GM19455 (cell line): ENCODE data around the gene TAF8.
A peak's percentile ranks its signal among the peaks of the same experiment; 100 is the strongest.

ENCODE experiments used
- ATAC-seq: cut with Tn5 transposase; IDR thresholded peaks from one replicate; pipeline ENCODE4 v1.9.1; 2021; ENCODE audit not compliant: unreplicated experiment

TAF8 gene

GRCh38 chr6:42095094-42095493, 44.8 kb downstream of the TAF8 start:
- ATAC-seq, result no peak

DNA sequence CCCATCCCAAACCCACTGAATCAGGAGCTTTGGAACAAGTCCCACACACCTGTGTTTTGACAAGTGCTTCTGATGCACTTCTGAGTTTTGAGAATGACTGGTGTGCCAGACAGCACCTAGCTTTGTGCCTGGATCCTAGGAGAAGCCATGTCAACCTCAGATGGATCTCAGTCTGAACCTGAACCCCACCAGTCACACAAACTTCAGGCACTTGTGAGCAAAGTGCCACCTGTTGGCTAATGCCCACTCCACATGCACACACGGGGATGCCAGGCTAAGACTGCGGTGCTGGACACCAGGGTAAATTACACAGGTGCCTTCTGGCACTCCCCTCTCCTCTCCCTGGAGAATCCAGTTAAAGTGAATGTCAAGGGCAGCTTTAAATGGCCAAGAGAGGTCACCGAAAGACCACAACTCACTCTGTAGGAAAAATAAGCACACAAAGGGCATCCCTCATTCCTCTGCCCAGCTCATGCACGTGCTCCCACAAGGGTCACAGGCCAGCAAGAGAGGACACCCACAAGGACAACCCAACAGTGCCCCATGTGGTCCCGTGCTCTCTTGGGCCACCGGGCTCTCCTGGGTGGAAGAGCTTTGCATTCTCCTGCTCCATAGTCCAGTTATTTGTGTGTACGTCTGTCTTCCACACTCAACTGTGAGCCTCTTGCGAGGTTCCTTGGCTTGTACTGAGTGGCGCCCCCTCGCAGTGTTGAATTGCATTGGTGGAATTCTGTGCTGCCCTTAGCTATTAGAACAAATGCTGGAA, 45.6 kb downstream of the TAF8 start:
- no peak for ATAC-seq

- no peak for ATAC-seq
These were observed 49.2 kb downstream of the TAF8 start for GRCh38 chr6:42099340-42100028.

DNA sequence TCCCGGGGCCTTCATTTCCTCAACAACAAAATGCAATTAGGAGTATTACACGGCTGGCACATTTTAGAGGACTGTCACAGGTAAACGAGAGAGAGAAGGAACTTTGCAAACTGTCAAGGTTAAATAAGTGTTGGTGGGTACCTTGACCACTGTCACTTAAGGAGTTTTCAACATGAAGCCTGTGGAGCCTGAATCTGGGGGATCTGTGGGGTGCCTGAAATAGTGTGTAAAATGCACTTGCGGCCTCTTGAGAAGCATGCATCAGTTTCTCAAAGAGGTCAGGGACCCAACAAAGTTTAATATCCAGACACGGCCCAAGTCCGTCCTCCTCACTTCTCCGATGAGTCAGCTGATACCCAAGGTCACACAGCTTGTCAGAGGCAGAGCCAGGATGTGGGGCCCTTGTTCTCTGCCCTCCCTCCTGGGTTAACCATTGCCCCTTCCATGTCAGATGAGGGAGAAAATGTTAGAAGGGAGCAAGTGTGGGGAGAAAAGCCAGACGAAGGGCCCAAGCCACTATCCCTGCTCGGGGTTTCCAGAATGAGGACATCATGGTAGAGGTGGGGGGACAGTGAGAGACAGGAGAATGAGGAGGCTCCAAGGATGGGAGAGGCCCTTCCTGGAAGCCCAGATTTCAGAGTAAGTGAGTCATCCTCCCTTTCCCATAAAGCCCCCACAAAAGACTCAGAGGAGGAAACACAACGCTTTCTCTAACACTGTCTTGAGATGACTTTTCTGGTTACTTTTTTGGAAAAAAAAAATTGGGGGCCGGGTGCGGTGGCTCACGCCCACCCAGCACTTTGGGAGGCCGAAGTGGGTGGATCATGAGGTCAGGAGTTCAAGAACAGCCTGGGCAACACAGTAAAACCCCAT, 49.9 kb downstream of the TAF8 start:
- ATAC-seq, result no peak

DNA sequence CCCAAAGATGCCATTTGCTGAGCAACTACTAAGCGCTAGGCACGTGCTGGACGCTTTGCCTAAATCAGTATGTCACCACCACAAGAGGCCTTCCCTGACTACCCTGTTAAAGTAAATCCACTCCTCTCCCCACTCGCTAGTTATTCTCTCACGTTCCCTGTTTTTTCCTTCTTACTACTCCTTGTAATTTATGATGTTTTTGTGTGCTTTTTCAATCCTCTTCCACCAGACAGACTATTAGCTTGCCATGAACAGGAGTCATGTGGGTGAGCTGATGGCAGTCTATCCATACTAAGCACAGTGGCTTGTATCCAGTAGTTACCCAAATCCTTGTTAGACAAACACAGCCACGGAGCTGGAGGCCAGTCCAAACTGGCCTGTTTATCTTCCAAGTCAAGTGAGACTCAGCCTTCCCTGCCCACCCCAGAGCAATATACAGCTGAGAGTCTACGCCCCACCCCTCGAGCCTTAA, 50.9 kb downstream of the TAF8 start:
- no peak for ATAC-seq

GRCh38 chr6:42103216-42103615, 52.9 kb downstream of the TAF8 start:
- no peak for ATAC-seq

GRCh38 chr6:42103753-42104094, 53.4 kb downstream of the TAF8 start:
- no peak for ATAC-seq

DNA sequence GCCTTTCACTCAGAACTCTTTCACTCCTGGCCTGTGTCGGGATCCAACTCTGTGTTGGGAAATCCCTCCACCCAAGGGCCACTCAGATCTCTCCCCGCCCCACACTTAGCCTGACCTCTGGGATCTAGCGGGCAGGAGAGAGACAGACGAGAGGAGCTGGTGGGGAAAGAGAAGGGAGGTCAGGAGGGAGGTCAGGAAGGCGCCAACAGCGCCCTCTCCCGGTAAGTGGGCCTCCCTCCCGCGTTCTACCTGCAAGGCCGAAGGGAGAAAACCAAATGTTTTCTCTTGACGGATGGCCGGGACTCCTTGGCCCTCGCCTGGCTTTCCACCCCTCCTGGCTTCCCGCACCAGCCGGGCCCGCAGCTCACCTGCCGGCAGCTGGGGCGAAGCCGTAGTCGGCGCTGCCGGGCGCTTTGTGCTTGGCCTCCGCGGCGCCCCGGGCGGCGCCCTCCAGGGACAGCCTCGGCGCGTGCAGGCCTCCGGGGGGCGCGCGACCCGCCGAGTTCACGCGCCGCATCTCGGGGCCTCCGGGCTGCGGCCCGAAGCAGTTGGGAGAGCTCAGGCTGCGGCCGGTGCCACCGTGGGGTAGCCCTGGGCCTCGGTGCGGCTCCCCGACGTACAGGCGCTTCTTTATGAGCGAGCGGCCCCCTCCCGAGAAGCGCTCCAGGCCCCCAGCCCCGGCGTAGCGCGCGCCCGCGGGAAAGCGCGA, 53.9 kb downstream of the TAF8 start:
- ATAC-seq, result peak; percentile 62

DNA sequence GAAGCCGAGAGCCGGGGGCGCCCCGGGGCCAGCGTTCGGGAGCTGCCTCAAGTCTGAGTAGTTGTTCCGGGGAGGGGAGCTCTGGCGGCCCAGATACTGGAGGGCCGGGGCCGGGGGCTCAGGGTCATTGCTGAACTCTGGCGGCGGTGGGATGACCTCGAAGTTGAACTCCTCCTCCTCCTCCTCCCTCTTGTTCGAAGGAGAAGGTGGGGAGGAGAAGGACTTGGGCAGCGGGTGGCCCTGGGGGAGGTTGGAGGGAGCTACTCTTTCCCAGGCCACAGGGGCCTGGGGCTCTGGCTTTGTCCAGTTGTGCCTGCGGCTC, 54.4 kb downstream of the TAF8 start:
- ATAC-seq, result peak; percentile 30

- ATAC-seq, result no peak
These were observed 54.9 kb downstream of the TAF8 start for GRCh38 chr6:42105156-42105648.

- ATAC-seq, result no peak
These were observed 55.4 kb downstream of the TAF8 start for GRCh38 chr6:42105709-42106108.

GRCh38 chr6:42106112-42107023, 56.0 kb downstream of the TAF8 start:
- ATAC-seq, result no peak

DNA sequence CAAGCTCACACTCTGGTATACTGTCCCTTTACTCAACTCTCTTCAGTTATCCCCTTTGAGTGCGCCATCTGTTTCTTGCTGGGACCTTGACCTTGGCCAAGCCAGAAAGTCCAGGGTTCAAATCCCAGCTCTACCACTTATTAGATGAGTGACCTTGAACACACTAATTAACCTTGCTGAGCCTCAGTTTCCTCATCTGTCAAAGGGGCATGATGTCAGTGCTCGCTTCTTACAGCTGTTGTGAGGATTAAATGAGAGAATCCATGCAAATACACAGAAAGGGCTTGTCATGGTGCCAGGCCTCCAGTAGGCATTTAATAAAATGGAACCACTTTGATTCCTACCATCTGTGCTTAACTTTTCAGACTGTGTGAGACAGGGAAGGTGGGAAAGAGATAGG, 57.7 kb downstream of the TAF8 start:
- ATAC-seq, result no peak

- ATAC-seq, result no peak
These were observed 60.4 kb downstream of the TAF8 start for GRCh38 chr6:42110683-42111082.

- ATAC-seq, result no peak
These were observed 62.0 kb downstream of the TAF8 start for GRCh38 chr6:42112351-42112750.

DNA sequence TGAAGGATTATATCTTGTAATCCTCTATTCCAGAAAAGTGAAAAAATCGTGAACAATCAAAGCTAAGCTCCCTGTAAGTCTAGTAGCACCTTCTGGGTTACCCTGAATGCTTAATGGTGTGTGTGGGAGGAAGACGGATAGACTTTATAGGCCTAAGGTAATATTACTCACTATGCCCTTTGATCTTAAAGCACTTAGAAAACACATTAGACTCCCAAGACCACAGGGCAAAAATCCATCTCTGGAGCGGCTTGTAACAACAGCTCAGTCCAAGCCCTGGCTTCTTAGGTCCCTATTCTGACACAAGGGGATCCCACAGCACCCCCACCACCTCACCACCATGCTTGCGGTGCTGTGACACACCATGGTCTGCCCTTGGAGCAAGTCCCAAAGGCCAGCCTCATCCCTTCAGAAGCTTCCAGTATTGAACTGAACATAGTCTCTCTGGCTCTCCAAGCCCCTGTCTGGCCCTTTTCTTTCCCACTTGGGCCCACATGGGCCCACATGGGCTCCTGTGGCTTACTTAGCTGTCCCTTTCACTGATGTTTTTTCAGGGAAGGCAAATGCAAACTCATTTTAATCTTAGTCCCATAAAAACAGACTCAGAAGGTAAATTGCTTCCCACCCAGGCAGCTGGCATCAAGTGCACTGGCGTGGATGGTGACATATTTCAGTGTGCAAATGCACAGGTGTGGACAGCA, 63.8 kb downstream of the TAF8 start:
- no peak for ATAC-seq

- ATAC-seq, result no peak
These were observed 67.5 kb downstream of the TAF8 start for GRCh38 chr6:42117843-42118161.

DNA sequence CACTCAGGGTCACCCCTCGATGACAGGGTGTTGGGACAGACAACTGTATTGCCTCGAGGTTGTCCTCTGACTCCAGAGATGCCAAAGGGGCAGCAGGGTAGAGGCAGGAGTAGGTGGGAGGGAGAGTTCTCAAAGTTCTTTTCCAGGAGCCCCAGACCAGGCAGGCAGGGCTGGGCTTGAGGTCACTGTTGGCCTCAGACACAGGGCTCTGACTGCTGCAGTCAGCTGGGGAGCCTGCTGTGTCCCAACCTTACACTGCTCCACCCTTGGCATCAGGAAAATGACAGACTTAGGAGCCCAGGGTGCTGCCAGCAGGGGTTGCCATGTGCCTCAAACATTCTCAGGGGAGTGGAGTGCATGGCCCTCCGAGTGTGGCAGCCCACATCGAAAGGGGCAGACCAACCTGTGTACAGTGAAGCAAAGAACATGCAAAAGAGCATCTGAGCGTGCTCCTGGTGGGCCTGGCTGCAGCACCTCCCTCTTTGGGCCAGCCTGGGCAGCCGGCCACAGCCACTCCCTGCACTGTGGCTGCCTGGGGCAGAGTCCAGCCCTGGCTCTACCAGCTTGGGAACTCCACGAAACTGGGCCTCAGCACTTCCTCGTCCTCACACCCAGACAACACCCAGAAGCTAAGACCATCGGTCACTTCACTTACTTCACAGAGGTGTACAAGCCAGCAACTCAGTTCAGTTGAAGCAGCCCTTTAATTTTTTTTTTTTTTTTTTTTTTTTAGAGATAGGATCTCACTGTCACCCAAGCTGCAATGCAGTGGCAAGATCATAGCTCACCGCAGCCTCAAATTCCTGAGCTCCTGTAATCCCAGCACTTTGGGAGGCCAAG, 68.1 kb downstream of the TAF8 start:
- ATAC-seq, result no peak
